Osteocyte (in vitro differentiated cells): ENCODE measurements around the gene SLC50A1. TPM values are rescaled to one million over a fixed set of nuclear protein-coding genes. Genes with fewer than 3 reads are reported as not detected.

Experiments used
- DNase-seq: peaks from one replicate; pipeline ENCODE4 v3.0.0; 2021; ENCODE audit warnings: mixed read lengths; ENCODE audit not compliant: unreplicated experiment; ENCODE audit errors: extremely low spot score
- H3K27ac Mint-ChIP-seq: one replicate; pipeline ENCODE4 v1.8.0; 2021; ENCODE audit warnings: mild to moderate bottlenecking, mixed read lengths; ENCODE audit not compliant: unreplicated experiment
- H3K27me3 Mint-ChIP-seq: one replicate; pipeline ENCODE4 v1.8.0; 2021; ENCODE audit warnings: mixed read lengths; ENCODE audit not compliant: unreplicated experiment
- H3K36me3 Mint-ChIP-seq: one replicate; pipeline ENCODE4 v1.8.0; 2021; ENCODE audit warnings: mixed read lengths; ENCODE audit not compliant: unreplicated experiment
- H3K4me1 Mint-ChIP-seq: one replicate; pipeline ENCODE4 v1.8.0; 2021; ENCODE audit warnings: mixed read lengths; ENCODE audit not compliant: unreplicated experiment
- H3K4me3 Mint-ChIP-seq: one replicate; pipeline ENCODE4 v1.8.0; 2021; ENCODE audit warnings: mild to moderate bottlenecking, moderate library complexity, mixed read lengths; ENCODE audit not compliant: unreplicated experiment
- H3K9me3 Mint-ChIP-seq: one replicate; pipeline ENCODE4 v1.8.0; 2021; ENCODE audit warnings: mixed read lengths; ENCODE audit not compliant: unreplicated experiment
- CTCF ChIP-seq: fragments of 200-600 bp; sonication (generic); IDR thresholded peaks from 2 replicates; pipeline ENCODE4 v1.5.0; 2021; ENCODE audit warnings: antibody characterized with exemption, mild to moderate bottlenecking, moderate library complexity
- total RNA-seq: library from RNA; stranded (reverse); gene quantifications from 2 replicates; pipeline ENCODE4 v1.2.1, GENCODE V29; 2021

The SLC50A1 gene
- total RNA-seq, 1 donor from 2014 or later = 26.5 TPM

GRCh38 chr1:155187456-155187891, 51.8 kb downstream of the SLC50A1 start:
- no peak for DNase-seq
- H3K36me3 Mint-ChIP-seq = peaks cover 5% of the 10 kb centered on the region

GRCh38 chr1:155188268-155188667, 52.6 kb downstream of the SLC50A1 start:
- Mint-ChIP-seq H3K4me3 (no peak overlapping the region), H3K27me3 (no peaks in the 10 kb centered on the region), H3K9me3 (no peaks in the 10 kb centered on the region), H3K27ac (peak overlapping the region; percentile 62), H3K36me3 (peaks cover 5% of the 10 kb centered on the region), H3K4me1 (peaks cover 19% of the 10 kb centered on the region)
- TF ChIP-seq CTCF = no peak
- DNase-seq = no peak

More at GRCh38 chr1:155187456-155187891, 51.8 kb downstream of the SLC50A1 start:
- no peak overlapping the region for H3K27ac Mint-ChIP-seq
- H3K4me1 Mint-ChIP-seq = peaks cover 14% of the 10 kb centered on the region
- H3K4me3 Mint-ChIP-seq = no peak overlapping the region
- H3K9me3 Mint-ChIP-seq = no peaks in the 10 kb centered on the region
- no peak for TF ChIP-seq CTCF
- no peaks in the 10 kb centered on the region for H3K27me3 Mint-ChIP-seq

Other genes starting within 250 kb of the SLC50A1 start
- gene PMVK, start 199.1 kb upstream of the SLC50A1 start, total RNA-seq = 29.5 and 34.5 TPM in 2 replicates
- gene PBXIP1, start 179.8 kb upstream of the SLC50A1 start, total RNA-seq = 90.1 and 92.6 TPM in 2 replicates
- gene PYGO2, start 174.1 kb upstream of the SLC50A1 start, total RNA-seq = 29.2 and 30.4 TPM in 2 replicates
- 219 and 239 TPM in 2 replicates for gene SHC1, start 165.1 kb upstream of the SLC50A1 start, total RNA-seq
- gene CKS1B, start 161.2 kb upstream of the SLC50A1 start, total RNA-seq = 38.5 and 39.6 TPM in 2 replicates
- gene FLAD1, start 152.5 kb upstream of the SLC50A1 start, total RNA-seq = 30.2 and 31.2 TPM in 2 replicates
- not detected in 2 replicates for gene LENEP, start 142.3 kb upstream of the SLC50A1 start, total RNA-seq
- 34.4 and 37.8 TPM in 2 replicates for gene ZBTB7B, start 133.1 kb upstream of the SLC50A1 start, total RNA-seq
- gene DCST2, start 102.1 kb upstream of the SLC50A1 start, total RNA-seq = 0.75 and 1.0 TPM in 2 replicates
- not detected in 2 replicates for gene DCST1, start 102.0 kb upstream of the SLC50A1 start, total RNA-seq
- gene ADAM15, start 84.5 kb upstream of the SLC50A1 start, total RNA-seq = 88.4 and 89.4 TPM in 2 replicates
- gene EFNA4, start 72.1 kb upstream of the SLC50A1 start, total RNA-seq = 10.1 and 12.4 TPM in 2 replicates
- gene EFNA3, start 57.0 kb upstream of the SLC50A1 start, total RNA-seq = 2.1 and 2.9 TPM in 2 replicates
- gene EFNA1, start 8.0 kb upstream of the SLC50A1 start, total RNA-seq = 29.3 and 31.3 TPM in 2 replicates
- gene DPM3, start 4.7 kb downstream of the SLC50A1 start, total RNA-seq = 61.3 and 64.4 TPM in 2 replicates
- gene KRTCAP2, start 37.5 kb downstream of the SLC50A1 start, total RNA-seq = 190 and 201 TPM in 2 replicates
- gene TRIM46, start 38.0 kb downstream of the SLC50A1 start, total RNA-seq = 6.1 and 7.7 TPM in 2 replicates
- gene THBS3, start 72.0 kb downstream of the SLC50A1 start, total RNA-seq = 55.4 and 57.2 TPM in 2 replicates
- 31.9 and 33.2 TPM in 2 replicates for gene MTX1, start 72.8 kb downstream of the SLC50A1 start, total RNA-seq
- 36.6 and 37.6 TPM in 2 replicates for gene ENTREP3, start 119.6 kb downstream of the SLC50A1 start, total RNA-seq
- 73.7 and 74.6 TPM in 2 replicates for gene SCAMP3, start 126.5 kb downstream of the SLC50A1 start, total RNA-seq
- 53.7 and 63.5 TPM in 2 replicates for gene CLK2, start 137.7 kb downstream of the SLC50A1 start, total RNA-seq
- gene HCN3, start 141.6 kb downstream of the SLC50A1 start, total RNA-seq = 3.7 and 4.1 TPM in 2 replicates
- gene PKLR, start 165.6 kb downstream of the SLC50A1 start, total RNA-seq = not detected in 2 replicates
- 119 and 127 TPM in 2 replicates for gene FDPS, start 173.0 kb downstream of the SLC50A1 start, total RNA-seq
- 34.4 and 35.4 TPM in 2 replicates for gene RUSC1, start 185.0 kb downstream of the SLC50A1 start, total RNA-seq